Neuron (in vitro differentiated cells): ENCODE results near the gene PDIA5.
A peak's percentile ranks its signal among the peaks of the same experiment; 100 is the strongest.

ENCODE experiments used
- H2AFZ ChIP-seq: one replicate; pipeline ENCODE4 v1.6.1; 2013; ENCODE audit warnings: low read depth, mild to moderate bottlenecking, inconsistent platforms, low read length, moderate library complexity
- H3K27me3 ChIP-seq: one replicate; pipeline ENCODE4 v1.6.1; 2013; ENCODE audit warnings: low read length; ENCODE audit not compliant: insufficient read depth
- H3K36me3 ChIP-seq: one replicate; pipeline ENCODE4 v1.6.1; 2013; ENCODE audit warnings: low read length; ENCODE audit not compliant: insufficient read depth
- H3K4me1 ChIP-seq: one replicate; pipeline ENCODE4 v1.6.1; 2013; ENCODE audit warnings: low read length; ENCODE audit not compliant: insufficient read depth
- H3K4me3 ChIP-seq: 2 replicates; pipeline ENCODE4 v1.5.1; 2013; ENCODE audit warnings: mild to moderate bottlenecking, low read length, moderate library complexity
- H3K9me3 ChIP-seq: one replicate; pipeline ENCODE4 v1.6.1; 2013; ENCODE audit warnings: low read length

The PDIA5 gene

DNA sequence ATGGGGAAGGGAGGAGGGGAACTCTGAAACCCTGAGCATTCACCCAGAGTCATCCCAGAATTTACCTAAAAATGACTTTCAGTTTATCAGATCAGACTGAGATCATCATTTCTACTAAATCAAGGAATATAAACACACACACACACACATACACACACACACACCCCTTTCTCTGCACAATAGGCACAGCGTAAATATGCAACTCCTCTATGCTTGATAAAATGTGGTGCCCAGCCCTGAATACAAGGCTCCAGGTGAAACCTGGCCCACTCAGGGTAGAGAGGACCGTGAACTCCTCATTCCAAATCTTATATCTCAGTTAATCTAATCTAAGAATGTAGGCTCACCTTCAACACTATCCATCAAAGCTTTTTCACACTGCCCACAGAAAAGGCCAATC, 103.1 kb downstream of the PDIA5 start:
- peaks cover 13% of the 10 kb centered on the region for H3K9me3 ChIP-seq
- no peak overlapping the region for H3K4me3 ChIP-seq
- H3K36me3 ChIP-seq: peaks cover 7% of the 10 kb centered on the region
- H3K4me1 ChIP-seq: peaks cover 8% of the 10 kb centered on the region
- no peak overlapping the region for H2AFZ ChIP-seq
- no peaks in the 10 kb centered on the region for H3K27me3 ChIP-seq

DNA sequence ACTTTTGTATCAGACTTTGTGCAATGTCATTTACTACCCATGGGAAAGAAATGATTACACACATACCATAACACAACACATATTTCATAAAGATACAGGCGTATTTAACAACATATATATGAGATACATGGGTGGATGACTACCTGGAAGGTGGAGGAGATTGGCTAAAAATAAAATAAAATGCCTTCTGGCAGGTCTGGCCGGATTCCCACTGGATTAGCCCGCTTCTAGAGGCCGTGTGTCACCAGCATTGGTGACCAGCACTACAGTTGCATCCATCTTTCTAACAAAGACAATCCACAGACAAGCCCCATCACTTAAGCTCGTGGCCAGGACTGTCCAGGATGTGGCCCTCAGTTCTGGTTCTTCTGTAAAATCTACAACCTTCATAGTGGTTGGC, 114.0 kb downstream of the PDIA5 start:
- Histone ChIP-seq H3K36me3 (no peaks in the 10 kb centered on the region), H3K4me3 (no peak overlapping the region), H2AFZ (no peak overlapping the region), H3K4me1 (no peaks in the 10 kb centered on the region), H3K9me3 (no peaks in the 10 kb centered on the region), H3K27me3 (no peaks in the 10 kb centered on the region)

DNA sequence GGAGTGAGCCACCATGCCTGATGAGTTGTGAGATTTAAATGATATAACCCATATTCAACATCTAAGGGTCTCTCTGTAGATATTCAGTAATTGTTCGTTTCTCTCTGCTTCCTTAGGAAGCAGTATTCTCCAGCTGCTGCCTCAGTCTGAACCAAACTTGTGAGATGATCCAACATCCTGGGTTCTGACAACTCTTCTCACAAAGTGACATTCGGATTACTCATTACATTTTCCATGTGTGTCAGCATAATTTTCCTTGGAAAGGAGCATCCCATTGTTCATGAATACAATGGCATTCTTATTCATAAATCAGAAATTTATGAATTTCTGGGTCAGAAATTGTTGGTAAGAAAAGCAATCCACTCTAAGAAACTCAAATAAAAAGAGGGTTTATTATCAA, 119.9 kb downstream of the PDIA5 start:
- Histone ChIP-seq H3K36me3 (no peaks in the 10 kb centered on the region), H3K4me1 (no peaks in the 10 kb centered on the region), H2AFZ (no peak overlapping the region), H3K4me3 (no peak overlapping the region), H3K9me3 (no peaks in the 10 kb centered on the region), H3K27me3 (no peaks in the 10 kb centered on the region)

DNA sequence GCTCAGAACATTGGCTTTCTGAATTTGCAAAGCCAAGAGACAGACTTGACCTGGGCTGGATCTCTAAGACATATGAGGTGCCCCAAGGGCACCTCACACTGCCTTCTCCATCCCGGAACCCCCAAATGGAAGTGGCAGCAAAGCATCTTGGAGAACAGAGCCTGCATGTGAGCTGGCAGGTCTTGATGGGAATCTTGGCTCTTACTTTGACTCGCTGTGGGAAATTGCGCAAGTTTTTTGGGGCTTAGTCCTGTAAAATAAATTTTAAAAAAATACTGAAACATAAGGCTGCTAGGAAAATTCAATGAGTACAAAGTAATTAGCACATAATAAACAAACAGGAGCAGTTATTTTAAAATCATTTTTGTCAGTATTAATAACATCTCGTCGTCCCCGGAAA, 121.2 kb downstream of the PDIA5 start:
- H3K4me1 ChIP-seq: no peaks in the 10 kb centered on the region
- H3K36me3 ChIP-seq: no peaks in the 10 kb centered on the region
- no peaks in the 10 kb centered on the region for H3K9me3 ChIP-seq
- H3K4me3 ChIP-seq: no peak overlapping the region
- H2AFZ ChIP-seq: no peak overlapping the region
- H3K27me3 ChIP-seq: no peaks in the 10 kb centered on the region

DNA sequence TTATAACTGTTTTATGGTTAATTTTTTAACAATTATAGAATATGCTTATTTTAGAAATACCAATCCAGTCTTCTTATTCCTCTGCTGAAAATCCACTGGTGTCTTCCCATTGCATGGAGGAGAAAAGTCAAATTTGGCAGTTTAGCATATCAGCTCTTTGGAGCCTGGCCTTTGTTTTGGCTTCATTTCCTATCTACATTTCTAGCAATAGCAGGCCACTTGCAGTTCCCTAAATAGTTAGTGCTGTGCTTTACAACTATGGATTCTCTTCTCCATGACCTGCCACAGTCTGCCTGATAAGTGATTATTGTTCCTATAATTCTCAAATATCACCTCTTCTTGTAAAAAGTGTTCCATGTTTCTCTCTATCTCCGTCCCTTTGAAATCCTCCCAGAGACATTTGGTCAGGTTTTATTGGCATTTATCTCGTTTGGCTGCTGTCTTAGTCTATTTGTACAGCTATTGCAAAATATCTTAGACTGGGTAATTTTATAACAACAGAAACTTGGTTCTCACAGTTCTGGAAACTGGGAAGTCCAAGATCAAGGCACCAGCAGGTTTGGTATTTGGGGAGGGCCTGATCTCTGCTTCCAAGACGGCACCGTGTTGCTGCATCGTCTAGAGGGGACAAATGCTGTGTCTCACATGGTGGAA, 126.8 kb downstream of the PDIA5 start:
- Histone ChIP-seq H3K9me3 (no peaks in the 10 kb centered on the region), H3K27me3 (no peaks in the 10 kb centered on the region), H3K4me1 (no peaks in the 10 kb centered on the region), H3K4me3 (no peak overlapping the region), H2AFZ (no peak overlapping the region), H3K36me3 (no peaks in the 10 kb centered on the region)

DNA sequence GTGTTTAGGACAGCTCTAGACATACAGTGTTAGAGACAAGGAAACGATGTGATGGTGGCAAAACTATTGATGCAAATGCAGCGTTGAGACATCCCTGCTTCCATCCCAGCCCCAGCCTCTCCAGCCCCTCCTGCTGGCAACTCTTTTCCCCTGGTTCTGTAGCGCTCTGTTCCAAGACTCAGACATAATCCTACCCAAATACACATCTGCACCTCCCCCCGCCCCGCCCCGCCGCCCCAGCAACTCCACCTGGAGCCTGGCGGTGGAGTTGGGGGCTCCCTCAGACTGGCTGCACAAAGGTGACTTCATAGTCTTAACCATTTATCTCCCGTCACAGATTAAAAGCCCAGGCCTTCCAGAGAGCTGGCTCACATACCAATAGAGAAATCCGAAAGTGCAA, 127.7 kb downstream of the PDIA5 start:
- Histone ChIP-seq H3K36me3 (no peaks in the 10 kb centered on the region), H3K4me1 (no peaks in the 10 kb centered on the region), H3K27me3 (no peaks in the 10 kb centered on the region), H3K9me3 (no peaks in the 10 kb centered on the region), H3K4me3 (no peak overlapping the region), H2AFZ (no peak overlapping the region)

DNA sequence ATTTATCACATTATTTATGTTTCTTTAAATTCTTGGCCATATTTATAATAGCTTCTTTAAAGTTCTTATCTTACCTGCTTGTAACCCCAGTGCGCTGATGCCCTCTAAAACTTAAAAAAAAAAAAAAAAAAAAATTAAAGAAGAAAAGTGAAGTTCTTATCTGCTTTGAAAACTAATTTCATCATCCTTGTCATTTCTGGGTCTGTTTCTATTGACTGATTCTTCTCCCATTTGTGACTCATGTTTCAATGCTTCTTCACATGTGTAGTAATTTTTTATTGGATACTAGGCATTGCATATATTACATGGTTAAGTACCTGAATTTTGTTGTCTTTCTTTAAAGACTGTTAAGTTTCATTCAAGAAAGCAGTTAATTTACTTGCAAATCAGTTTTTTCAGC, 131.5 kb downstream of the PDIA5 start:
- no peak overlapping the region for H3K4me3 ChIP-seq
- no peaks in the 10 kb centered on the region for H3K9me3 ChIP-seq
- peaks cover 11% of the 10 kb centered on the region for H3K4me1 ChIP-seq
- no peaks in the 10 kb centered on the region for H3K36me3 ChIP-seq
- no peak overlapping the region for H2AFZ ChIP-seq
- H3K27me3 ChIP-seq: no peaks in the 10 kb centered on the region

DNA sequence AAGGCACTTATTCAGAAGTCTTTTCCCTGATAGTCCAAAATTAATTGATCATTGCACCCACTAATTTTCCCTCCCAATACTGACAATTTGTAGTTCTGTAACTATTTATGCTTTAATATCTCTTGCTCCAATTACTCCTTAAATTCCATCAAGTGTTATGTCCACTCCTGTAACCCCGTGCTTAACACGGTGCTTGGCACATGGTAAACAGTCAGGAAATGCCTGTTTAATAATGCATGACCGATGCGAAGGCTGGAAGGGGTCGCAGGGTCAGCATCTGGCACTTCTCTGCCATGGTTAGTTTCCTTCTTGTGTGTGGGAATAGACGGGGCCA, 134.4 kb downstream of the PDIA5 start:
- no peaks in the 10 kb centered on the region for H3K9me3 ChIP-seq
- peaks cover 11% of the 10 kb centered on the region for H3K4me1 ChIP-seq
- no peaks in the 10 kb centered on the region for H3K27me3 ChIP-seq
- peak overlapping the region; percentile 64 for H3K4me3 ChIP-seq
- H3K36me3 ChIP-seq: no peaks in the 10 kb centered on the region
- H2AFZ ChIP-seq: peak overlapping the region; percentile 75

DNA sequence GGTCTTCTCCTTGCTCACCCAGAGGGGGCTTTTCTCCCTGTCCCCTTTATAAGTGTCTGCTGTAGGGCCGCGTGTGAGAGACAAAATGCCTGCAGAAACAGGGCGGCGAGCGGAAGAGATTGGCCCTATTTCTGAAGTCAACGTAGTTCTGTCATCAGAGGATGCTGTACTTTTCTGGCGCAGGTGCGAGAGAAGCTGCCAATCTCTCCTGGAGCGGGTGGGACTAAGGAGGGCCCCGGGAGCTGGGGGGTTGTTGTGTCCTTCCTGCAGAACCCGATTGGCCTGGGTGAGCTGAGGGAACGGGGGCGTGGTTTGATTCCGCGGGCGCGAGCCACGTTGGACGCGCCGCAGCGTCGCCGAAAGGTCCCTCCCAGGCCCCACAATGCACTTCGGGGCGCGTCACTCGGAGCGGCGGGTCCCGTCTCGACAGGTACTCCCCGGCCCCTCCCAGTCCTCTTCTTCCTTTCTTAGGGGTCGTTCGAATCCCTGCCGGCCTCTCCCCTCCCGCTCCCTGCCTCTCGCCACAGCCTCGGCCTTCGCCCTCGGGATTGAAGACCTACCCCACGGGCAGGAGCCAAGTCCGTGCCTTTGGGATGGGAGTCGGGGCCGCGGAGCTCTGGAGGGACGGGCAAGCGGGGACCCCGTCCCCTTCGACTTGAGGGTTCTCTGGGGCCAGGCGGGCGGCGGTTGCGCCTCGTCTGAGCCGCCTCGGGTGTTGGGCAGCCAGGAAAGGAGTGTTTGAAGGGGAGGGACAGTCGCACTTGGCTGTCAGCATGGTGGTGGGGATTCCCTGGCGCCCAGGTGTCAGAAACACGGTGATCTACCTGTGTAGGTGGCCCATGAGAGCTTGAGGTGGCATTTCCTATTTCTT, 135.0 kb downstream of the PDIA5 start, which contains the start of gene SEC22A:
Gene SEC22A (plus strand): TSS at position 387 of the 871 bp plus-strand sequence. CDS start 7,275 bp downstream, outside the sequence.
- Histone ChIP-seq H3K36me3 (no peaks in the 10 kb centered on the region), H3K4me1 (peaks cover 11% of the 10 kb centered on the region), H3K4me3 (peak within 1 kb of the TSS; percentile 64), H2AFZ (peak within 1 kb of the TSS; percentile 75), H3K9me3 (no peaks in the 10 kb centered on the region), H3K27me3 (no peaks in the 10 kb centered on the region)

DNA sequence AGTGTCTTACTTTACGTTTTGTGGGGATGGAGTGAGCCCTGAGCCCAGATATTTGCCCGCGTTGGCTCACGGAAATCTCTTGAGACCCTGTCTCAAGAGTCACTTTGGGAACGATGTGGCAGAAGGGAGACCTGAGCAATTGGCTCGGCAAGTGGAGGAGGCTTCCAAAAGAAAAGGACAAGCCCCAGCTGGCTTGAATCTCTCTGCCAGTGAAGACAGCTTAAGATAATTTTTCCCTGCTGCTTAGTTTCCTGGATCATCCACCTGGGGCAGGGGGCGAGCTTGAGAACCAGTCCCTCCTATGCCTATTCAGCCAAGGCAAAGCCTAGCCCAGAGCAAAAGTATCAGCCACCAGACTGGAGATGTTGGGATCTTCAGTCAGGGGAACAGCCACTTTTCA, 135.6 kb downstream of the PDIA5 start:
- Histone ChIP-seq H3K27me3 (no peaks in the 10 kb centered on the region), H3K4me3 (peak overlapping the region; percentile 64), H3K36me3 (no peaks in the 10 kb centered on the region), H3K9me3 (no peaks in the 10 kb centered on the region), H2AFZ (peak overlapping the region; percentile 75), H3K4me1 (peaks cover 11% of the 10 kb centered on the region)
